ENCODE measurements around the gene OCRL.

The OCRL gene

GRCh38 chrX:129522184-129523078 is 17.6 kb upstream of the OCRL start:
- DNase-seq (ENCODE audit: extremely low spot score): peak; percentile 18
- POLR2A ChIA-PET: no interaction called here
- TF ChIP-seq, protein P1, sequence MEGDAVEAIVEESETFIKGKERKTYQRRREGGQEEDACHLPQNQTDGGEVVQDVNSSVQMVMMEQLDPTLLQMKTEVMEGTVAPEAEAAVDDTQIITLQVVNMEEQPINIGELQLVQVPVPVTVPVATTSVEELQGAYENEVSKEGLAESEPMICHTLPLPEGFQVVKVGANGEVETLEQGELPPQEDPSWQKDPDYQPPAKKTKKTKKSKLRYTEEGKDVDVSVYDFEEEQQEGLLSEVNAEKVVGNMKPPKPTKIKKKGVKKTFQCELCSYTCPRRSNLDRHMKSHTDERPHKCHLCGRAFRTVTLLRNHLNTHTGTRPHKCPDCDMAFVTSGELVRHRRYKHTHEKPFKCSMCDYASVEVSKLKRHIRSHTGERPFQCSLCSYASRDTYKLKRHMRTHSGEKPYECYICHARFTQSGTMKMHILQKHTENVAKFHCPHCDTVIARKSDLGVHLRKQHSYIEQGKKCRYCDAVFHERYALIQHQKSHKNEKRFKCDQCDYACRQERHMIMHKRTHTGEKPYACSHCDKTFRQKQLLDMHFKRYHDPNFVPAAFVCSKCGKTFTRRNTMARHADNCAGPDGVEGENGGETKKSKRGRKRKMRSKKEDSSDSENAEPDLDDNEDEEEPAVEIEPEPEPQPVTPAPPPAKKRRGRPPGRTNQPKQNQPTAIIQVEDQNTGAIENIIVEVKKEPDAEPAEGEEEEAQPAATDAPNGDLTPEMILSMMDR (IDR thresholded peaks at IDR 0.05; ENCODE audit: control extremely low read depth, extremely low read depth, low read depth, missing control alignments): no peak
- CTCF ChIA-PET: no interaction called here

DNA sequence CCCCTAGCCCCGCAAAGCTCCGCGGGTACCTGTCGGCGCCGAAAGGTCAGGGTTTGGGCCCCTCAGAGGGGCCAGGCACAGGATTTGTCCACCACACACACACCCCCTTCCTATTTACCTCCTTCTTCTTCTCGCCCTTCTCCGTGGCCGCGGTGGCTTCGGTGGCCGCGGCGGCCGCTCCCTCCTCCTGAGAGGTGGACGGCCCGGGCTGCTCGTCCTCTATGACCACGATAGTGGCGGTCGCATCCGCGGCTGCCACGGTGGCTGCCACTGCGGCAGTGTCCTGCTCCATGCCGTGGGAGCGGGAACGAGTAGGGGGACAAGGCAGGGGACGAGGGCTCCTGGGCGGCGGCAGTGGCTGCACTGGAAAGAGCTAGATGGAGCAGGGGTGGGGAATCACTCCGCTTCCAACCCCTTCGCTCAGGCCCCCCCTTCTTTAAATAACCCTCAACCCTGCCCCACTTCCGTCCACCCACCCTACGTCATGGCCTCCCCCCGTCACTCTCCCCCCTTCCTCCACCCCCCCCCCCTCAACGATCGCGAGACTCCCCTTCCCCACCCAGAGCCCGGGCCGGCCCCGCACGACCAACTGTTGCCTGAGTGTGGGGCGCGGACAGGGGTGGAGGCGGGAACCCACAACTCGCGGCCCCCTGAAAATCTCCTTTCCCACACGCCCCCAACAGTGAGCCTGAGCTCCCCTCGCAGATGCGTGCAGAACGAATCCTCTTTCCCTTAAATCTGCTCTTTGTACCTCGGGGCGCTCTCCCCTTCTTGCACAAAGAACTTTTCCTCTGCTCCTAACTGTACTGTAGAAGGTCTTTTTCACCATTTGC is 16.8 kb upstream of the OCRL start, which contains the start of gene SMARCA1:
TSS of gene SMARCA1 (minus strand) at position 412 of the 833 bp plus-strand sequence. CDS start at position 292, 120 bp downstream.
- TF ChIP-seq, protein P1 (IDR thresholded peaks at IDR 0.05; ENCODE audit: control extremely low read depth, extremely low read depth, low read depth, missing control alignments): no peak
- ChIA-PET CTCF (no interaction called here), POLR2A (no interaction called here)
- peak; percentile 7 for DNase-seq (ENCODE audit: extremely low spot score)

- TF ChIP-seq, protein P1 (IDR thresholded peaks at IDR 0.05; ENCODE audit: control extremely low read depth, extremely low read depth, low read depth, missing control alignments): no peak
- ChIA-PET CTCF (no interaction called here), POLR2A (no interaction called here)
- DNase-seq (ENCODE audit: extremely low spot score): no peak
Measured at GRCh38 chrX:129524250-129524850, 15.7 kb upstream of the OCRL start.

GRCh38 chrX:129525162-129525561 is 14.9 kb upstream of the OCRL start:
- ChIA-PET CTCF (no interaction called here), POLR2A (no interaction called here)
- no peak for DNase-seq (ENCODE audit: extremely low spot score)
- TF ChIP-seq, protein P1 (IDR thresholded peaks at IDR 0.05; ENCODE audit: control extremely low read depth, extremely low read depth, low read depth, missing control alignments): no peak

DNA sequence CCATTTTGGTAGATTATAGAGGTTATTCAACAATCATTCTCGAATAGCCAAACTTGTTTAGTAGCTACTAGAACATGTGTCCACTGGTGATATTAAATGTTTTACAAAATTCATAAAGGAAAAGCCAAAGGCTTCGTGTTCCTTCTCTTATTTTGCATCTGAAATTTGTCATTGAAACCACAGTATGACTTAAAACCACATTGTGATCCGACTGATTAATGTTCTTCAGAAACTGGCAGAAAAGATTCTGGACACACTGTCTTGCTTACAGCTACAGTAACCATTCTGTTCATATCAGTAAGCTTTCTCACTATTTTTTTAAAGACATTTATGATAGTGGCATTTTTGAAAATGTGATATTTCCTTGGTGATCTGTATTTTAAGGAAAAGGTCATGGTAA is 14.2 kb upstream of the OCRL start:
- TF ChIP-seq, protein P1 (IDR thresholded peaks at IDR 0.05; ENCODE audit: control extremely low read depth, extremely low read depth, low read depth, missing control alignments): no peak
- ChIA-PET POLR2A (no interaction called here), CTCF (no interaction called here)

DNA sequence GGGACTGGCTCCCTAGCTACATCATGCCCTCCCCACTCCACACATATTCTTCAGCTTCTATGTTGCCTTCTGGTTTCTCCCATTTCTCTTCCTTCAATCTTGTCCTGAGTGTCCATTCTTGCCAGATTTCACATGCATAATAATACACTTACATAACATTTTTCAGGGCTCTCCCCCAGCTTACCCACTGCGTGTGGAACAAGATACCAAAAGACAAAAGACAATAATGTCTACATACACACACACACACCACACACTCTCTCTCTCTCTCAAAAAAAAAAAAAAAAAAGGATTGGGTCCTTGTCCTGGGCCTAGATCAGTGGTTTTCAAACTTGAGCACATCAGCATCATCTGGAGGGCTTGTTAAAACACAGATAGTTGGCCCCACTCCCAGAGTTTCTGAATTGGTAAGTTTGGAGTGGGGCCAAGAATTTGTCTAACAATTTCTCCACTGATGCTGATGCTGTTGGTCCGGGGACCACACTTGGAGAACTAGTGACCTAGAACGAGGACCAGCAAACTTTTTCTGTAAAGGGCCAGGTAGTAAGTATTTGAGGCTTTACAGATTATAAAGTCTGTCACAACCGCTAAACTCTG is 10.3 kb upstream of the OCRL start:
- ChIA-PET POLR2A (no interaction called here), CTCF (no interaction called here)

More for the DNA sequence above, 14.2 kb upstream of the OCRL start:
- no peak for DNase-seq (ENCODE audit: extremely low spot score)

More for the DNA sequence above, 10.3 kb upstream of the OCRL start:
- TF ChIP-seq, protein P1 (IDR thresholded peaks at IDR 0.05; ENCODE audit: control extremely low read depth, extremely low read depth, low read depth, missing control alignments): no peak
- DNase-seq (ENCODE audit: extremely low spot score): no peak

Measured in GM10248 (cell line).